Ovary (tissue), 3 donors: ENCODE measurements around the gene FEM1B.

Source experiments
- POLR2A ChIP-seq: fragments of 450-650 bp; IDR thresholded peaks from one replicate; pipeline ENCODE4 v1.6.1; 2017; ENCODE audit warnings: antibody characterized with exemption, mild to moderate bottlenecking, moderate library complexity
- TF ChIP-seq, protein P1 (sequence below), 3 donors: fragments of 450-650 bp in 2 of 3; fragments of 200-600 bp in 1 of 3; IDR thresholded peaks; one replicate each; pipeline versions ENCODE4 v1.5.1 to v1.8.0; 2016 to 2022; ENCODE audit warnings: antibody characterized with exemption in 3 of 3, mild to moderate bottlenecking in 1 of 3
- donor health status: DM: no; HTN: no; CAD: no.

DNA sequence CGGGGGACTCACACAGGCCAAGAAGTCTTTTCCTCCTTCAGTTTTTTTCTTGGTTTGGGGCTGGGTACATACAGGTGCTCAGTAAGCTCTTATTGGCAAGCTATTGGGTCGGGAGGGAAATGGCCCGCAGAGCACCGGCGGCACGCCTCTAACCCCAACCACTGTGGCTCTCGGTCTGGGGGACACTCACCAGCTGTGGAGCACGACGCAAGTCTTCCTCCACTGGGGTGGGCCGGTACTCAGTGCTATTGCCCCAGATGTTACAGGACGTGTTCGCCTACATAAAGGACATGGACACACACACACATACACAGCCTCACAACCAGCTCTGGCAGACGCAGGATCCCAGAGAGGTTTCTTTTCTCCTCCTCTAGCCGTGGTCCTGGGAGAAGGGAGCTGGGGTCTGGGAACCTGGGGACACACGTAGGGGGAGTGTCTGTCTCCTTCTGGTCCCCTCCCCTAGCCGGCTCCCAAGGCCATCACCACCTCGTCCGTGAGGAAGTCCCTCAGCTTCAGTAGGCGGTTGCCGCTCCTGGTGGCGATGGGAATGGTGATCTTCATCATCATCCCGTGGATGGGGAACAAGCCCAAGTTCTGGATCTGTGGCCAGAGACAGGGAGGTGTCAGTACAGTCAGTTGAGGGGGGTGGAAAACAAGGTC, 33.4 kb downstream of the FEM1B start:
- TF ChIP-seq, protein P1, sequence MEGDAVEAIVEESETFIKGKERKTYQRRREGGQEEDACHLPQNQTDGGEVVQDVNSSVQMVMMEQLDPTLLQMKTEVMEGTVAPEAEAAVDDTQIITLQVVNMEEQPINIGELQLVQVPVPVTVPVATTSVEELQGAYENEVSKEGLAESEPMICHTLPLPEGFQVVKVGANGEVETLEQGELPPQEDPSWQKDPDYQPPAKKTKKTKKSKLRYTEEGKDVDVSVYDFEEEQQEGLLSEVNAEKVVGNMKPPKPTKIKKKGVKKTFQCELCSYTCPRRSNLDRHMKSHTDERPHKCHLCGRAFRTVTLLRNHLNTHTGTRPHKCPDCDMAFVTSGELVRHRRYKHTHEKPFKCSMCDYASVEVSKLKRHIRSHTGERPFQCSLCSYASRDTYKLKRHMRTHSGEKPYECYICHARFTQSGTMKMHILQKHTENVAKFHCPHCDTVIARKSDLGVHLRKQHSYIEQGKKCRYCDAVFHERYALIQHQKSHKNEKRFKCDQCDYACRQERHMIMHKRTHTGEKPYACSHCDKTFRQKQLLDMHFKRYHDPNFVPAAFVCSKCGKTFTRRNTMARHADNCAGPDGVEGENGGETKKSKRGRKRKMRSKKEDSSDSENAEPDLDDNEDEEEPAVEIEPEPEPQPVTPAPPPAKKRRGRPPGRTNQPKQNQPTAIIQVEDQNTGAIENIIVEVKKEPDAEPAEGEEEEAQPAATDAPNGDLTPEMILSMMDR (IDR thresholded peaks at IDR 0.05) = no peak
- no peak for TF ChIP-seq POLR2A
